ENCODE measurements around the gene NSUN5. TPM values are rescaled to one million over a fixed set of nuclear protein-coding genes. Genes with fewer than 3 reads are reported as not detected.
"Not testable (repeated sequence)": the region's sequence is repeated elsewhere in the genome, so short reads cannot be mapped to it uniquely, and the experiment has no call there.

The NSUN5 gene
- total RNA-seq, 2 donors from 2014 or later = 18.8 to 27.2 TPM

DNA sequence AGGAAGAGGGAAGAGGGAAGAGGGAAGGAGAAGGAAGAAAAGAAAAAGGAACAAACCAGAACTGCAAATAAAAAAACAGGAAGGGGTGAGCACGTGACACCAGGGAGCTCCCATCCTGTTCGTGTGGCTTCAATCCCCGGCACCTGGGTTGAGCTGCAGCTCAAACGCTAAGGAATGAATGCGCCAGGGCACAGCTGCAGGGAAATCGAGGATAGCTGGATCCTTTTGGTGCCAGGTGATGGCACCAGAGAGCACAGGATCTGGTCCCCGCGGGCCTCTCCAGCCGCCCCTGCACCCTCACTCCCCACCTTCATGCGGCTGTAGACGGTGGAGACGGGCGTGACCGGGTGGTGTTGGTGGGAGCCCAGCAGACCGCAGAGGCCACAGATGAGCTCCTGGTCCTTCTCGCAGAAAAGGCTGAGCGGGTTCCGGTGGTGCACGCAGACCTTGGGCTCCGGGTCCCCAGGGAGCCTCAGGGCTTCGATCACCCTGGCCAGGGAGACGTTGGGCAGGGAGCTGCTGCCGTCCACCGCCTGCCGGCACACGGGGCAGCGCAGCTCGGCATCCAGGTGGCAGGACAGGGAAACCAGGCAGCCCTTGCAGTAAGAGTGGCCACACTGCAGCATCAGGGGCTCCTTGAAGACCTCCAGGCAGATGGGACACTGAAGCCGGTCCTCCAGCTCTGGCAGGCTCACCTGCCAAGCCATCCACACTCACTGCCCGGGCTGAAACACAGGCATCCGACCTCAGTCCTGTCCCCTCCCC, 15.6 kb upstream of the NSUN5 start:
- ATAC-seq (peak; percentile 59), DNase-seq (peak; percentile 65 to 75 (median 72))
- Histone ChIP-seq H3K27ac (peak overlapping the region in 3 of 4 donors; percentile 69 to 78 (median 72)), H3K4me1 (peaks cover 46% of the 10 kb centered on the region), H3K4me3 (peak overlapping the region; percentile 7 to 9)
- TF ChIP-seq POLR2A (IDR thresholded peaks at IDR 0.05) = peak in 1 of 3 donors; percentile 20
- TF ChIP-seq, protein P1, sequence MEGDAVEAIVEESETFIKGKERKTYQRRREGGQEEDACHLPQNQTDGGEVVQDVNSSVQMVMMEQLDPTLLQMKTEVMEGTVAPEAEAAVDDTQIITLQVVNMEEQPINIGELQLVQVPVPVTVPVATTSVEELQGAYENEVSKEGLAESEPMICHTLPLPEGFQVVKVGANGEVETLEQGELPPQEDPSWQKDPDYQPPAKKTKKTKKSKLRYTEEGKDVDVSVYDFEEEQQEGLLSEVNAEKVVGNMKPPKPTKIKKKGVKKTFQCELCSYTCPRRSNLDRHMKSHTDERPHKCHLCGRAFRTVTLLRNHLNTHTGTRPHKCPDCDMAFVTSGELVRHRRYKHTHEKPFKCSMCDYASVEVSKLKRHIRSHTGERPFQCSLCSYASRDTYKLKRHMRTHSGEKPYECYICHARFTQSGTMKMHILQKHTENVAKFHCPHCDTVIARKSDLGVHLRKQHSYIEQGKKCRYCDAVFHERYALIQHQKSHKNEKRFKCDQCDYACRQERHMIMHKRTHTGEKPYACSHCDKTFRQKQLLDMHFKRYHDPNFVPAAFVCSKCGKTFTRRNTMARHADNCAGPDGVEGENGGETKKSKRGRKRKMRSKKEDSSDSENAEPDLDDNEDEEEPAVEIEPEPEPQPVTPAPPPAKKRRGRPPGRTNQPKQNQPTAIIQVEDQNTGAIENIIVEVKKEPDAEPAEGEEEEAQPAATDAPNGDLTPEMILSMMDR (IDR thresholded peaks at IDR 0.05) = peak; percentile 16 to 69 (median 54)
- H3K9me3 ChIP-seq; intact Hi-C loops (cut with DNase I); H3K36me3 ChIP-seq (replicated peaks in 1 of 2; ENCODE audit: insufficient read depth in 1 of 2, low read depth in 2 of 2); H3K27me3 ChIP-seq: not testable (repeated sequence)
- 6% methylated on average over 12 to 30 of the region's 31 CpGs for WGBS, 2 donors

DNA sequence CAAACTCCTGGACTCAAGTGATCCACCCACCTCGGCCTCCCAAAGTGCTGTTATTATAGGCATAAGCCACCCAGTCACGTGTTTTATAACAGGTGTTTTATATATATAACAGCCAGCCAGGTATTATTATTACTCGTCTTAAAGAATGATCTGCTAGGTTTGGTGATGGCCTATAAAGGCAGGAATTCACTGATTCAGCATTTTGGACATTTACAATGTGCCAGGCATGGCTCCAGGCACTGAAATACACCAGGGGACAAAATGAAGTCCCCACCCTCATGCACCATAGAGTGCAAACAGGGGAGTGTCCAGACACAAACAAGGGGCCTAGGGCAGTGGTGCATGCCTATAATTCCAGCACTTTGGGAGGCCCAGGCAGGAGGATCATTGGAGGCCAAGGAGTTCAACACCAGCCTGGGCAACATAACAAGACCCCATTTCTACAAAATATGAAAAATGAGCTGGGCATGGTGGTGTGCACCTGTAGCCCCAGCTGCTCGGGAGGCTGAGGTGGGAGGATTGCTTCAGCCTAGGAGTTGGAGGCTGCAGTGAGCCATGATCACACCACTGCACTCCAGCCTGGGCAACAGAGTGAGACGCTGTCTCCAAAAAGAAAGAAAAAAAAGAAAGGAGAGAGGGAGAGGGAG, 14.9 kb upstream of the NSUN5 start:
- Histone ChIP-seq H3K4me1 (peaks cover 51% of the 10 kb centered on the region), H3K27ac (peak overlapping the region in 2 of 4 donors; percentile 72 to 78)
- intact Hi-C loops (cut with DNase I); H3K9me3 ChIP-seq; DNase-seq; H3K27me3 ChIP-seq; ATAC-seq; H3K4me3 ChIP-seq; H3K36me3 ChIP-seq (replicated peaks in 1 of 2; ENCODE audit: insufficient read depth in 1 of 2, low read depth in 2 of 2): not testable (repeated sequence)
- 63 to 69% methylated on average over 5 of the region's 5 CpGs for WGBS, 2 donors

- H3K4me3 ChIP-seq; intact Hi-C loops (cut with DNase I); H3K27me3 ChIP-seq; H3K36me3 ChIP-seq (replicated peaks in 1 of 2; ENCODE audit: insufficient read depth in 1 of 2, low read depth in 2 of 2); H3K9me3 ChIP-seq: not testable (repeated sequence)
- peaks cover 44% of the 10 kb centered on the region for H3K4me1 ChIP-seq
- ATAC-seq = peak; percentile 57
- WGBS, 2 donors = 30 to 36% methylated on average over 7 to 9 of the region's 9 CpGs
- peak; percentile 48 to 68 (median 56) for DNase-seq
- TF ChIP-seq, protein P1 (IDR thresholded peaks at IDR 0.05) = peak in 2 of 7 experiments; percentile 20 to 24
- H3K27ac ChIP-seq = peak overlapping the region in 3 of 4 donors; percentile 59 to 73 (median 71)
Measured at GRCh38 chr7:73320009-73320408, 11.4 kb upstream of the NSUN5 start.

DNA sequence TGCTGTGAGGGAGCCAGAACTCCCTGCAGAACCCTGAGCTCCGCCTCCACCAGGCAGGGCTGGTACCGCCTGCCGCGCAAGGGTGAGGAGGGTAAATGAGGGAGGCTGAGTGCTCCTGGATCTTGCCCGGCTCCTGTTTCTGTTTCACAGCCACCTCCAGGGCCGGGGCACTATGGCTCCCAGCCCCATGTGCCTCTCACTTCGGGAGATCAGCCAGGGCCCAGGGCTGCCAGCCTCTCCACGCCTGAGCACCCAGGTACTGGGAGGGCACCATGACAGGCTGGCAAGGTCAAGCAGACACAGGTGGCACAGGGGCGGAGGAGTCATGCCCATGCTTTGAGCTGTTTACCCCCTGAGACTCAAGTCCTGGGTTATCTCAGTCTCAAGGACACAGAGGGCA, 10.9 kb upstream of the NSUN5 start:
- peak; percentile 63 to 81 (median 78) for DNase-seq
- peak; percentile 85 for ATAC-seq
- H3K36me3 ChIP-seq (replicated peaks in 1 of 2; ENCODE audit: insufficient read depth in 1 of 2, low read depth in 2 of 2); intact Hi-C loops (cut with DNase I); H3K9me3 ChIP-seq; H3K4me3 ChIP-seq; H3K27me3 ChIP-seq: not testable (repeated sequence)
- 20 to 25% methylated on average over 4 to 9 of the region's 9 CpGs for WGBS, 2 donors
- H3K27ac ChIP-seq = peak overlapping the region in 3 of 4 donors; percentile 59 to 73 (median 71)
- H3K4me1 ChIP-seq = peaks cover 40% of the 10 kb centered on the region

DNA sequence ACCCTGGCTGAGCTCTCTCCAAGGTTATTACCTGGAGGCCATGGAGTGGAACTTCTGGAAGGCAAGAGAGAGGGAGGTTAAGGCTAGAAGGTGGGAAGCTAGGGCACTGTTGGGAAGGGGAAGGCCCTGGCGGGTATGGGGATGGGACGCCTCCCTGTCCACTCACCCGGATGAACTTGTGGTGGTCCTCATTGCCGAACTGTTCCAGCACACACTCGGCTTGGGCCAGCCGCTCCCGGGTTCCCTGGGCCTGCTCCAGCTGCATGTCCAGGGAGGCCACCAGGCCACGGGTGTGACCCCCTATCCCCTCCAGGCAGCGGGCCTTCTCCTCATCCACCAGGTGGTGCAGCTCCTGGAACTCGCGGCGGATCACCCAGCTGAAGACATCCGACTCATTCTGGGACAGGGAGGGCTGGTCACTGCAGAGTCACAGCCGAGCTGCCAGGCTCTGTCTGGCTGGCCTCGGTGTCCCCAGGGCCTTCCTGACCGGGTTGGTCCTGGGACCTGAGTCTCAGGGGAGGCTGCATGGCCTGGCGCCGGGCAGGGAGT, 10.1 kb upstream of the NSUN5 start:
- H3K4me3 ChIP-seq; ATAC-seq; H3K9me3 ChIP-seq; DNase-seq; H3K27me3 ChIP-seq; intact Hi-C loops (cut with DNase I); H3K36me3 ChIP-seq (replicated peaks in 1 of 2; ENCODE audit: insufficient read depth in 1 of 2, low read depth in 2 of 2): not testable (repeated sequence)
- WGBS, 2 donors = 86 to 92% methylated on average over 7 to 17 of the region's 18 CpGs
- H3K4me1 ChIP-seq = peaks cover 32% of the 10 kb centered on the region
- peak overlapping the region in 3 of 4 donors; percentile 59 to 73 (median 71) for H3K27ac ChIP-seq

- ATAC-seq (no peak), DNase-seq (no peak)
- Histone ChIP-seq H3K27ac (no peak overlapping the region), H3K4me1 (peaks cover 17% of the 10 kb centered on the region), H3K27me3 (no peaks in the 10 kb centered on the region), H3K4me3 (no peak overlapping the region), H3K9me3 (no peaks in the 10 kb centered on the region), H3K36me3 (replicated peaks in 1 of 2; ENCODE audit: insufficient read depth in 1 of 2, low read depth in 2 of 2) (no peaks in the 10 kb centered on the region)
- 91 to 95% methylated on average over 5 to 9 of the region's 9 CpGs for WGBS, 2 donors
- no peak for TF ChIP-seq POLR2A (IDR thresholded peaks at IDR 0.05)
- TF ChIP-seq, protein P1 (IDR thresholded peaks at IDR 0.05) = no peak
- intact Hi-C loops (cut with DNase I) = no loop called here
Measured at GRCh38 chr7:73316521-73316920, 7.9 kb upstream of the NSUN5 start.

All from body of pancreas (tissue), 4 donors.